Measurements from ENCODE around the gene PDE7B.

GRCh38 chr6:136166815-136167214, 315.3 kb downstream of the PDE7B start:
- TF ChIP-seq CTCF (IDR thresholded peaks at IDR 0.05) (no peak), EP300 (IDR thresholded peaks at IDR 0.05) (no peak)

Data from tibial nerve (tissue), 4 donors.